IPS-18a (cell line): Measurements from ENCODE around the gene ANKRD28.

Experiments used
- H3K27ac ChIP-seq: one replicate; pipeline ENCODE4 v1.5.1; 2013; ENCODE audit warnings: low read length
- H3K27me3 ChIP-seq: one replicate; pipeline ENCODE4 v1.6.1; 2013; ENCODE audit warnings: mild to moderate bottlenecking, low read length; ENCODE audit not compliant: control insufficient read depth, insufficient read depth
- H3K36me3 ChIP-seq: one replicate; pipeline ENCODE4 v1.6.1; 2013; ENCODE audit warnings: low read depth, low read length; ENCODE audit not compliant: control insufficient read depth
- H3K4me1 ChIP-seq: one replicate; pipeline ENCODE4 v1.6.1; 2013; ENCODE audit warnings: low read depth, low read length; ENCODE audit not compliant: control insufficient read depth
- H3K4me3 ChIP-seq: one replicate; pipeline ENCODE4 v1.5.1; 2013; ENCODE audit warnings: low read length
- H3K9ac ChIP-seq: one replicate; pipeline ENCODE4 v1.6.1; 2013; ENCODE audit warnings: mild to moderate bottlenecking, low read length, moderate library complexity
- H3K9me3 ChIP-seq: one replicate; pipeline ENCODE4 v1.6.1; 2013; ENCODE audit warnings: low read depth, low read length; ENCODE audit not compliant: control insufficient read depth

The ANKRD28 gene

GRCh38 chr3:15711281-15711680 lies 86.5 kb downstream of the ANKRD28 start:
- no peaks in the 10 kb centered on the region for H3K9me3 ChIP-seq
- H3K4me3 ChIP-seq, result no peak overlapping the region
- peaks cover 11% of the 10 kb centered on the region for H3K36me3 ChIP-seq
- H3K9ac ChIP-seq, result no peak overlapping the region
- H3K4me1 ChIP-seq, result no peaks in the 10 kb centered on the region
- H3K27ac ChIP-seq, result no peak overlapping the region
- no peaks in the 10 kb centered on the region for H3K27me3 ChIP-seq

- Histone ChIP-seq H3K9me3 (no peaks in the 10 kb centered on the region), H3K9ac (no peak overlapping the region), H3K36me3 (peaks cover 11% of the 10 kb centered on the region), H3K4me1 (no peaks in the 10 kb centered on the region), H3K27me3 (no peaks in the 10 kb centered on the region), H3K27ac (no peak overlapping the region), H3K4me3 (no peak overlapping the region)
These were observed 88.7 kb downstream of the ANKRD28 start for GRCh38 chr3:15708882-15709677.

GRCh38 chr3:15707779-15708178 lies 90.0 kb downstream of the ANKRD28 start:
- Histone ChIP-seq H3K9me3 (no peaks in the 10 kb centered on the region), H3K36me3 (peaks cover 11% of the 10 kb centered on the region), H3K27me3 (no peaks in the 10 kb centered on the region)

GRCh38 chr3:15703346-15703745 lies 94.4 kb downstream of the ANKRD28 start:
- no peak overlapping the region for H3K4me3 ChIP-seq
- H3K27ac ChIP-seq, result no peak overlapping the region
- H3K9ac ChIP-seq, result no peak overlapping the region
- no peaks in the 10 kb centered on the region for H3K27me3 ChIP-seq
- H3K36me3 ChIP-seq, result peaks cover 4% of the 10 kb centered on the region
- H3K4me1 ChIP-seq, result no peaks in the 10 kb centered on the region
- H3K9me3 ChIP-seq, result no peaks in the 10 kb centered on the region

More at GRCh38 chr3:15707779-15708178, 90.0 kb downstream of the ANKRD28 start:
- H3K4me3 ChIP-seq, result no peak overlapping the region
- H3K4me1 ChIP-seq, result no peaks in the 10 kb centered on the region
- no peak overlapping the region for H3K9ac ChIP-seq
- H3K27ac ChIP-seq, result no peak overlapping the region

GRCh38 chr3:15694628-15695027 lies 103.2 kb downstream of the ANKRD28 start:
- Histone ChIP-seq H3K27ac (no peak overlapping the region), H3K36me3 (peaks cover 5% of the 10 kb centered on the region), H3K4me1 (no peaks in the 10 kb centered on the region), H3K9ac (no peak overlapping the region), H3K9me3 (no peaks in the 10 kb centered on the region), H3K27me3 (no peaks in the 10 kb centered on the region), H3K4me3 (no peak overlapping the region)

DNA sequence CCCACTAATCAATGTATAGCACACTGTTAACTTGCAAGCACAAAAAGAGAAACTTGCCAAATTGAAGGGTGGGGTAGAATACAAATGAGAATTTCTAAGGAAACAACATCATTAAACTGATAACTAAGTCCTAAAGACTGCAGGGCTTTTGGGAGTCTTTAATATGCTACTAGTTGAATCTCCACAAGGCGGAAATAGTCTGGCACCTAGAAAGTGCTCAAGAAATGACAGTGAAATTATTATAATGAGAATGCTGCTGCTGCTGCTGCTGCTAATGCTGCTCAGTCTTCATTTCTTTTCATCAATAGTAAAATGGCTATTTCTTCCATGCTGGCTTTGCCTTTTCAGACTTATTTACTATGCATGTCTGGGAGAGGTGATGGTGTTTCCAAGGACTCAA lies 104.4 kb downstream of the ANKRD28 start:
- Histone ChIP-seq H3K4me3 (no peak overlapping the region), H3K36me3 (peaks cover 15% of the 10 kb centered on the region)

DNA sequence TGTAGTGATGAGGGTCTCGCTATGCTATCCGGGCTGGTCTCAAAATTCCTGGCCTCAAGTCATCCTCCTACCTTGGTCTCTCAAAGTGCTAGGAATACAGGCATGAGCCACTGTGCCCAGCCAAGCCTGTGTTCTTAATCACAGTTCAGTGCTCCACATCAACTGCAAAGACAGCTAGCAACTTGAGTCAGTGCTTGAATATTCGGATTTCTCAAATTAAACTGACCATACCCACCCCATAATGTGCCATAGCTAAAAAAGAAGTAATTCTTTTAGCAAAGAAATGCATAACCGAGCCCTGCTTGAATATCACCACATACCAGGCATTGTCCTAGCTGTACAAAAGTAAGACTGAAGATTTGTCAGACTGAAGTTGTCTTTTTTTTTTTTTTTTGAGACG lies 107.0 kb downstream of the ANKRD28 start:
- Histone ChIP-seq H3K9me3 (no peaks in the 10 kb centered on the region), H3K9ac (no peak overlapping the region)

More for the DNA sequence above, 104.4 kb downstream of the ANKRD28 start:
- Histone ChIP-seq H3K27ac (no peak overlapping the region), H3K9ac (no peak overlapping the region), H3K9me3 (no peaks in the 10 kb centered on the region), H3K27me3 (no peaks in the 10 kb centered on the region), H3K4me1 (no peaks in the 10 kb centered on the region)

GRCh38 chr3:15690230-15690629 lies 107.5 kb downstream of the ANKRD28 start:
- H3K27me3 ChIP-seq, result no peaks in the 10 kb centered on the region
- H3K4me1 ChIP-seq, result no peaks in the 10 kb centered on the region
- H3K9me3 ChIP-seq, result no peaks in the 10 kb centered on the region
- no peak overlapping the region for H3K9ac ChIP-seq
- peaks cover 22% of the 10 kb centered on the region for H3K36me3 ChIP-seq
- no peak overlapping the region for H3K4me3 ChIP-seq
- no peak overlapping the region for H3K27ac ChIP-seq

More for the DNA sequence above, 107.0 kb downstream of the ANKRD28 start:
- H3K4me3 ChIP-seq, result no peak overlapping the region
- no peaks in the 10 kb centered on the region for H3K4me1 ChIP-seq
- H3K27ac ChIP-seq, result no peak overlapping the region
- no peaks in the 10 kb centered on the region for H3K27me3 ChIP-seq
- H3K36me3 ChIP-seq, result peaks cover 19% of the 10 kb centered on the region

DNA sequence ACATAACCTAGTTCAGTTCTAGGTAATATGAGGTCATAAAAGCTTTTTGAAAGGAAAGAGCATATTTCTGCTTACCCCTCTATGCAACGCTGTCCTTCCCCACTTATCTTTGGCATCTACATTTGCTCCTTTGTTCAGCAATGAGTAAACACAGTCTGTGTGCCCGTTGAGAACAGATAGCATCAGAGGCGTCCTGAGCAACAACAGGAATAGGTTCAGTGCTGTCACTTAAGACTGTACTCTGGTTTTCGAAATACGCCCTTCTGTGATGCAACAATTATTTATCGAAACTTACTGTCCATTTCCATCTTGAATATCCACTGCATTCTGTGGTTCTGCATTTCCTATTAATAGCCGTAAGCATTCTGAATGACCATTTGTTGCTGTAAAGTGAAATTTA lies 111.9 kb downstream of the ANKRD28 start:
- Histone ChIP-seq H3K27ac (no peak overlapping the region), H3K4me1 (no peaks in the 10 kb centered on the region), H3K9ac (no peak overlapping the region), H3K9me3 (no peaks in the 10 kb centered on the region), H3K27me3 (no peaks in the 10 kb centered on the region), H3K4me3 (no peak overlapping the region), H3K36me3 (peaks cover 40% of the 10 kb centered on the region)

DNA sequence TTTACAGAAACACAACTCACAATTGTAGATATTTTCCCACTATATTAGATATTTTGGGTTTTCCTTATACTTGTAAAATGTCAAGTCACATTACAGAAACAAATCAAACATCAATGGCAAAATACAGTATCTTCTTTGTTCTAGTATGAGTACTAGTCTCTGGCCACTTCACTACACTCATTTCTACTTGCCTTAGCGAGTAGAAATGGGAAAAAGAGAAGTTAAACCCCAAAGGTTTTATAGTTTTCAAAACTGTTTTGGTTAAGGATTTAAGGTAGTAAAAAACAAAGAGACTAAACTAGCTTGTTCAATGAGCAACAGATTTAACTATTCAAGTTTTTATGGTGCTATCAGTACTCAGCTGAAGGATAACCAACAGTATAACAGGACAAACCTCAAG lies 114.5 kb downstream of the ANKRD28 start:
- Histone ChIP-seq H3K9ac (no peak overlapping the region), H3K4me1 (no peaks in the 10 kb centered on the region), H3K27me3 (no peaks in the 10 kb centered on the region), H3K36me3 (peaks cover 41% of the 10 kb centered on the region), H3K4me3 (no peak overlapping the region), H3K9me3 (no peaks in the 10 kb centered on the region), H3K27ac (no peak overlapping the region)

- no peak overlapping the region for H3K4me3 ChIP-seq
- no peaks in the 10 kb centered on the region for H3K4me1 ChIP-seq
- no peaks in the 10 kb centered on the region for H3K9me3 ChIP-seq
- no peak overlapping the region for H3K27ac ChIP-seq
- H3K27me3 ChIP-seq, result no peaks in the 10 kb centered on the region
- H3K9ac ChIP-seq, result no peak overlapping the region
- H3K36me3 ChIP-seq, result peaks cover 47% of the 10 kb centered on the region
These were observed 115.1 kb downstream of the ANKRD28 start for GRCh38 chr3:15682561-15683185.

DNA sequence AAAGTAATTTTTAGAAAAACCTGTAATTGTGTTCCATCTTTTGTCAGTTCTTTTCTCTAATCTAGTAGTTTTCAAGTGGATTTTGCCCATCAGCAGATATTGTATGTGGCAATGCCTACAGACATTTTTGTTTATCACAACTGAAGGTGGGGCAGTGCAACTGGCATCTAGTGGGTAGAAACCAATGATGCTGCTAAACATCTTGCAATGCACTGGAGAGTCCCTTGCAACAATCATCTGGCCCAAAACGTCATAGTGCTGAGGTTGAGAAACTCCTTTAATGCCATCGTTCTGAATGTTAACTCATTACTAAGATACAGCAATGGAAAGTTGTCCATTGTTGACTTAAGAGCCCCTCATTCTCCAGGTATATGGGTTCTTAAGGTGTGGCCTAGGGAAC lies 116.1 kb downstream of the ANKRD28 start:
- Histone ChIP-seq H3K9me3 (no peaks in the 10 kb centered on the region), H3K36me3 (peaks cover 55% of the 10 kb centered on the region), H3K27ac (no peak overlapping the region), H3K27me3 (no peaks in the 10 kb centered on the region), H3K4me1 (no peaks in the 10 kb centered on the region), H3K4me3 (no peak overlapping the region), H3K9ac (no peak overlapping the region)
